ENCODE data around the gene RPL21. TPM values are rescaled to one million over a fixed set of nuclear protein-coding genes. Genes with fewer than 3 reads are reported as not detected.
"Not testable (repeated sequence)": the region's sequence is repeated elsewhere in the genome, so short reads cannot be mapped to it uniquely, and the experiment has no call there.

The RPL21 gene
- total RNA-seq, 1 donor from 2014 or later, result 1,245 TPM

- H3K4me3 ChIP-seq (ENCODE audit: low read depth, low read length), result no peak overlapping the region
- no peaks in the 10 kb centered on the region for H3K27me3 ChIP-seq (ENCODE audit: control insufficient read depth, insufficient read depth, low read length)
- no peak for DNase-seq (ENCODE audit: low read depth)
- TF ChIP-seq CTCF (IDR thresholded peaks at IDR 0.05; ENCODE audit: insufficient read depth, low read length, poor library complexity, severe bottlenecking), result peak; percentile 48
- no peaks in the 10 kb centered on the region for H3K36me3 ChIP-seq (ENCODE audit: control insufficient read depth, insufficient read depth, low read length)
These were observed 32.6 kb downstream of the RPL21 start for GRCh38 chr13:27283906-27284493.

- no peak for DNase-seq (ENCODE audit: low read depth)
- no peak for TF ChIP-seq CTCF (IDR thresholded peaks at IDR 0.05; ENCODE audit: insufficient read depth, low read length, poor library complexity, severe bottlenecking)
- Histone ChIP-seq H3K4me3 (ENCODE audit: low read depth, low read length) (no peak overlapping the region), H3K27me3 (ENCODE audit: control insufficient read depth, insufficient read depth, low read length) (no peaks in the 10 kb centered on the region), H3K36me3 (ENCODE audit: control insufficient read depth, insufficient read depth, low read length) (no peaks in the 10 kb centered on the region)
These were observed 37.0 kb downstream of the RPL21 start for GRCh38 chr13:27288392-27288791.

GRCh38 chr13:27289011-27289665 is 37.8 kb downstream of the RPL21 start:
- TF ChIP-seq CTCF (IDR thresholded peaks at IDR 0.05; ENCODE audit: insufficient read depth, low read length, poor library complexity, severe bottlenecking), result no peak
- no peak for DNase-seq (ENCODE audit: low read depth)
- no peak overlapping the region for H3K4me3 ChIP-seq (ENCODE audit: low read depth, low read length)
- H3K27me3 ChIP-seq (ENCODE audit: control insufficient read depth, insufficient read depth, low read length), result peaks cover under 1% of the 10 kb centered on the region
- no peaks in the 10 kb centered on the region for H3K36me3 ChIP-seq (ENCODE audit: control insufficient read depth, insufficient read depth, low read length)

- no peak overlapping the region for H3K4me3 ChIP-seq (ENCODE audit: low read depth, low read length)
- peaks cover 5% of the 10 kb centered on the region for H3K27me3 ChIP-seq (ENCODE audit: control insufficient read depth, insufficient read depth, low read length)
- TF ChIP-seq CTCF (IDR thresholded peaks at IDR 0.05; ENCODE audit: insufficient read depth, low read length, poor library complexity, severe bottlenecking), result no peak
- no peak for DNase-seq (ENCODE audit: low read depth)
- H3K36me3 ChIP-seq (ENCODE audit: control insufficient read depth, insufficient read depth, low read length), result no peaks in the 10 kb centered on the region
These were observed 39.4 kb downstream of the RPL21 start for GRCh38 chr13:27290715-27291114.

GRCh38 chr13:27291967-27292366 is 40.6 kb downstream of the RPL21 start:
- H3K27me3 ChIP-seq (ENCODE audit: control insufficient read depth, insufficient read depth, low read length); H3K4me3 ChIP-seq (ENCODE audit: low read depth, low read length); H3K36me3 ChIP-seq (ENCODE audit: control insufficient read depth, insufficient read depth, low read length); DNase-seq (ENCODE audit: low read depth): not testable (repeated sequence)

GRCh38 chr13:27293076-27293691 is 41.8 kb downstream of the RPL21 start:
- Histone ChIP-seq H3K27me3 (ENCODE audit: control insufficient read depth, insufficient read depth, low read length) (peaks cover 5% of the 10 kb centered on the region), H3K4me3 (ENCODE audit: low read depth, low read length) (no peak overlapping the region), H3K36me3 (ENCODE audit: control insufficient read depth, insufficient read depth, low read length) (no peaks in the 10 kb centered on the region)
- TF ChIP-seq CTCF (IDR thresholded peaks at IDR 0.05; ENCODE audit: insufficient read depth, low read length, poor library complexity, severe bottlenecking), result no peak
- DNase-seq (ENCODE audit: low read depth), result no peak

Measured in kidney epithelial cell (primary cell).